ENCODE results near the gene PDZD2. TPM values are rescaled to one million over a fixed set of nuclear protein-coding genes. Genes with fewer than 3 reads are reported as not detected.

PDZD2 gene
- total RNA-seq, 3 donors from 2014 or later (not counting 1 experiment from before 2014, with no cell fraction given), result 0.50 to 1.3 (median 0.66) TPM

GRCh38 chr5:31638345-31638744 lies 586 bp upstream of the PDZD2 start:
- peaks cover 15% of the 10 kb centered on the region for H3K4me1 ChIP-seq (ENCODE audit: control insufficient read depth, insufficient read depth, low read length)
- H3K36me3 ChIP-seq (ENCODE audit: control insufficient read depth, insufficient read depth, low read length), result no peaks in the 10 kb centered on the region
- Mint-ChIP-seq H3K4me1 (peaks cover 5 to 8% of the 10 kb centered on the region in 2 donors), H3K4me3 (peak overlapping the region; percentile 88), H3K9me3 (no peaks in the 10 kb centered on the region), H3K36me3 (no peaks in the 10 kb centered on the region), H3K27me3 (ENCODE audit: low read depth in 2 of 2) (peaks cover 6 to 13% of the 10 kb centered on the region in 2 donors), H3K27ac (peak overlapping the region; percentile 71 to 90)
- 18% methylated on average over 9 of the region's 9 CpGs for whole genome bisulfite sequencing (ENCODE audit: insufficient coverage)
- peaks cover 12% of the 10 kb centered on the region for H3K27me3 ChIP-seq (ENCODE audit: control insufficient read depth, insufficient read depth, low read length)
- TF ChIP-seq CTCF (IDR thresholded peaks at IDR 0.05), result no peak
- no peak for DNase-seq
- ATAC-seq, result peak in 2 of 3 donors; percentile 2 to 8
- H3K4me3 ChIP-seq (ENCODE audit: low read length), result peak overlapping the region; percentile 85
- H3K27ac ChIP-seq (ENCODE audit: low read length), result peak overlapping the region; percentile 67
- intact Hi-C loops (cut with micrococcal nuclease), result no loop called here
- H3K9me3 ChIP-seq (ENCODE audit: control insufficient read depth, insufficient read depth, low read length), result no peaks in the 10 kb centered on the region

GRCh38 chr5:31639481-31640411 lies 815 bp downstream of the PDZD2 start:
- H3K4me1 ChIP-seq (ENCODE audit: control insufficient read depth, insufficient read depth, low read length), result peaks cover 15% of the 10 kb centered on the region
- peak in 1 of 3 donors; percentile 5 for ATAC-seq
- peak in 1 of 2 donors; percentile 22 for DNase-seq
- H3K9me3 ChIP-seq (ENCODE audit: control insufficient read depth, insufficient read depth, low read length), result no peaks in the 10 kb centered on the region
- TF ChIP-seq CTCF (IDR thresholded peaks at IDR 0.05), result no peak
- no peaks in the 10 kb centered on the region for H3K36me3 ChIP-seq (ENCODE audit: control insufficient read depth, insufficient read depth, low read length)
- Mint-ChIP-seq H3K27me3 (ENCODE audit: low read depth in 2 of 2) (peaks cover 6 to 10% of the 10 kb centered on the region in 2 donors), H3K9me3 (no peaks in the 10 kb centered on the region), H3K36me3 (no peaks in the 10 kb centered on the region), H3K27ac (peak overlapping the region in 1 of 2 donors; percentile 31), H3K4me3 (no peak overlapping the region), H3K4me1 (peaks cover 5 to 8% of the 10 kb centered on the region in 2 donors)
- no peak overlapping the region for H3K27ac ChIP-seq (ENCODE audit: low read length)
- H3K4me3 ChIP-seq (ENCODE audit: low read length), result peak overlapping the region; percentile 35
- peaks cover 12% of the 10 kb centered on the region for H3K27me3 ChIP-seq (ENCODE audit: control insufficient read depth, insufficient read depth, low read length)
- WGBS (ENCODE audit: insufficient coverage), result 15% methylated on average over 45 of the region's 50 CpGs
- intact Hi-C loops (cut with micrococcal nuclease), result no loop called here

- no peak for ATAC-seq
- no peak overlapping the region for H3K4me3 ChIP-seq (ENCODE audit: low read length)
- no peak overlapping the region for H3K4me3 Mint-ChIP-seq
- no CpG with 5 or more reads among the region's 1 CpG for WGBS (ENCODE audit: insufficient coverage)
- H3K4me1 Mint-ChIP-seq, result peaks cover 5 to 8% of the 10 kb centered on the region in 2 donors
- no peaks in the 10 kb centered on the region for H3K9me3 Mint-ChIP-seq
- peak overlapping the region in 1 of 2 donors; percentile 31 for H3K27ac Mint-ChIP-seq
- intact Hi-C loops (cut with micrococcal nuclease), result no loop called here
- no peaks in the 10 kb centered on the region for H3K36me3 ChIP-seq (ENCODE audit: control insufficient read depth, insufficient read depth, low read length)
- peaks cover 12% of the 10 kb centered on the region for H3K27me3 ChIP-seq (ENCODE audit: control insufficient read depth, insufficient read depth, low read length)
- DNase-seq, result no peak
- H3K4me1 ChIP-seq (ENCODE audit: control insufficient read depth, insufficient read depth, low read length), result peaks cover 15% of the 10 kb centered on the region
- no peaks in the 10 kb centered on the region for H3K36me3 Mint-ChIP-seq
- no peaks in the 10 kb centered on the region for H3K9me3 ChIP-seq (ENCODE audit: control insufficient read depth, insufficient read depth, low read length)
- H3K27ac ChIP-seq (ENCODE audit: low read length), result no peak overlapping the region
- no peak for TF ChIP-seq CTCF (IDR thresholded peaks at IDR 0.05)
- H3K27me3 Mint-ChIP-seq (ENCODE audit: low read depth in 2 of 2), result peaks cover 6 to 10% of the 10 kb centered on the region in 2 donors
Observed at GRCh38 chr5:31640573-31640972, 1.6 kb downstream of the PDZD2 start.

Data from natural killer cell (primary cell).